HCT116 (cell line): ENCODE measurements around the gene ADCY6. TPM values are rescaled to one million over a fixed set of nuclear protein-coding genes. Genes with fewer than 3 reads are reported as not detected.

ENCODE experiments used
- ATAC-seq: fragments of 200-7000 bp; cut with Tn5 transposase; 2 replicates; pipeline ENCODE4 v1.9.1; 2020; ENCODE audit warnings: mild to moderate bottlenecking, moderate library complexity
- BruUV-seq: library from RNA; stranded (reverse); fragments of 400-500 nt; replicated peaks from 2 replicates; lab custom pipeline; 2021; lab: Mats Ljungman, UMichigan
- CTCF ChIA-PET: fragments of 300-600 bp; sonication (Branson Sonifier 250); formaldehyde crosslinking; loops from one replicate; lab custom pipeline; 2021; ENCODE audit warnings: antibody characterized with exemption; lab: Charles Lee
- POLR2A ChIA-PET: fragments of 300-600, 350-600 bp; sonication (Branson Sonifier 250); formaldehyde crosslinking; loops from one replicate; lab custom pipeline; 2021; ENCODE audit warnings: antibody characterized with exemption; lab: Charles Lee
- RAD21 ChIA-PET, 2 experiments: fragments of 300-600 bp; sonication (Branson Sonifier 250); formaldehyde crosslinking; loops; one replicate each; lab custom pipeline; 2023; ENCODE audit warnings: low total read pairs in 2 of 2; ENCODE audit not compliant: uncharacterized antibody in 2 of 2, unreplicated experiment in 2 of 2, low non-redundant PET in 1 of 2; lab: Charles Lee
- DNase-seq: peaks from one replicate; pipeline ENCODE4 v3.0.0-alpha.2; 2010; ENCODE audit warnings: low read depth, low spot score
- H2AFZ ChIP-seq: fragments of 200-600 bp; shearing (Covaris generic), sonication (generic); 2 replicates; pipeline ENCODE4 v1.6.1; 2017; ENCODE audit warnings: low read depth, mixed run types, mixed read lengths, antibody characterized with exemption, low read length; ENCODE audit not compliant: poor library complexity, severe bottlenecking
- H3K27ac ChIP-seq: 2 replicates; pipeline ENCODE4 v1.5.1; 2012; ENCODE audit warnings: low read depth, low read length
- H3K27me3 ChIP-seq: fragments of 200-600 bp; sonication (generic); 2 replicates; pipeline ENCODE4 v1.6.1; 2016; ENCODE audit warnings: mixed run types, low read length, mixed read lengths; ENCODE audit not compliant: insufficient read depth
- H3K36me3 ChIP-seq, 2 experiments: fragments of 200-500 bp in 1 of 2; fragments of 200-600 bp in 1 of 2; sonication (Bioruptor generic) in 1 of 2; sonication (generic) in 1 of 2; 2 replicates each; pipeline versions ENCODE4 v1.5.1 to v1.6.1; 2014 to 2016; ENCODE audit warnings: low read length in 2 of 2, inconsistent platforms in 1 of 2, mixed read lengths in 1 of 2, mixed run types in 1 of 2; ENCODE audit not compliant: insufficient read depth in 2 of 2, control insufficient read depth in 1 of 2
- H3K4me1 ChIP-seq, 2 experiments: fragments of 200-600 bp in 1 of 2; sonication (generic) in 1 of 2; 2 replicates each; pipeline versions ENCODE4 v1.5.1 to v1.6.1; 2012 to 2017; ENCODE audit warnings: low read length in 2 of 2, inconsistent platforms in 1 of 2, mild to moderate bottlenecking in 1 of 2, mixed read lengths in 1 of 2, mixed run types in 1 of 2, moderate library complexity in 1 of 2; ENCODE audit not compliant: insufficient read depth in 2 of 2, control insufficient read depth in 1 of 2
- H3K4me2 ChIP-seq: fragments of 200-600 bp; sonication (generic); 2 replicates; pipeline ENCODE4 v1.6.1; 2017; ENCODE audit warnings: mixed run types, low read length, mixed read lengths
- H3K4me3 ChIP-seq, 2 experiments: fragments of 200-600 bp in 1 of 2; sonication (generic) in 1 of 2; replicated peaks in 1 of 2; 2 replicates each; pipeline ENCODE4 v1.5.1; 2011 to 2016; ENCODE audit warnings: low read length in 2 of 2, control low read depth in 1 of 2, low read depth in 1 of 2, mild to moderate bottlenecking in 1 of 2, mixed read lengths in 1 of 2, mixed run types in 1 of 2
- H3K79me2 ChIP-seq: fragments of 200-600 bp; sonication (generic); 2 replicates; pipeline ENCODE4 v1.6.1; 2017; ENCODE audit warnings: mild to moderate bottlenecking, mixed run types, low read length, moderate library complexity, mixed read lengths; ENCODE audit not compliant: insufficient read depth
- H3K9ac ChIP-seq: fragments of 200-600 bp; sonication (generic); 2 replicates; pipeline ENCODE4 v1.6.1; 2016; ENCODE audit warnings: low read length, mixed read lengths
- H3K9me2 ChIP-seq: fragments of 200-600 bp; sonication (generic), shearing (Covaris generic); 2 replicates; pipeline ENCODE4 v1.6.1; 2017; ENCODE audit warnings: mixed run types, mild to moderate bottlenecking, moderate library complexity; ENCODE audit not compliant: insufficient read depth
- H3K9me3 ChIP-seq, 2 experiments: fragments of 200-500 bp in 1 of 2; fragments of 200-600 bp in 1 of 2; sonication (Bioruptor generic) in 1 of 2; sonication (generic) in 1 of 2; 2 replicates each; pipeline ENCODE4 v1.6.1; 2014 to 2017; ENCODE audit warnings: low read length in 2 of 2, mixed read lengths in 2 of 2, inconsistent platforms in 1 of 2, low read depth in 1 of 2, mild to moderate bottlenecking in 1 of 2, mixed run types in 1 of 2, moderate library complexity in 1 of 2; ENCODE audit not compliant: control insufficient read depth in 1 of 2, insufficient read depth in 1 of 2
- H4K20me1 ChIP-seq: fragments of 200-600 bp; sonication (generic), shearing (Covaris generic); 2 replicates; pipeline ENCODE4 v1.6.1; 2017; ENCODE audit warnings: mixed run types, mild to moderate bottlenecking, moderate library complexity; ENCODE audit not compliant: insufficient read depth
- CBX3 ChIP-seq: IDR thresholded peaks from 2 replicates; pipeline ENCODE4 v1.6.1; 2012; ENCODE audit warnings: low read depth
- CTCF ChIP-seq, 3 experiments: fragments of 200-600 bp in 1 of 3; sonication (generic) in 1 of 3; IDR thresholded peaks in 2 of 3; conservative IDR thresholded peaks in 1 of 3; 2 replicates each; pipeline ENCODE4 v1.5.1; 2012 to 2017; ENCODE audit warnings: low read depth in 2 of 3, low read length in 2 of 3, antibody characterized with exemption in 1 of 3, borderline replicate concordance in 1 of 3, control low read depth in 1 of 3, mild to moderate bottlenecking in 1 of 3, mixed read lengths in 1 of 3, mixed run types in 1 of 3, moderate library complexity in 1 of 3; ENCODE audit not compliant: insufficient read depth in 1 of 3
- EZH2 ChIP-seq: fragments of 200-600 bp; sonication (generic); IDR thresholded peaks from 2 replicates; pipeline ENCODE4 v1.6.1; 2017; ENCODE audit warnings: antibody characterized with exemption, mixed run types
- JUND ChIP-seq: IDR thresholded peaks from 2 replicates; pipeline ENCODE4 v1.6.1; 2012
- POLR2A ChIP-seq: IDR thresholded peaks from 2 replicates; pipeline ENCODE4 v1.7.0; 2011; ENCODE audit warnings: borderline replicate concordance; ENCODE audit not compliant: insufficient read depth, insufficient read length; ENCODE audit errors: extremely low read depth
- POLR2AphosphoS5 ChIP-seq: IDR thresholded peaks from 2 replicates; pipeline ENCODE4 v1.6.1; 2011; ENCODE audit warnings: mild to moderate bottlenecking, low read depth, low read length, moderate library complexity
- RAD21 ChIP-seq: IDR thresholded peaks from 2 replicates; pipeline ENCODE4 v1.6.1; 2012; ENCODE audit warnings: low read depth, mild to moderate bottlenecking
- TCF7L2 ChIP-seq: IDR thresholded peaks from 2 replicates; pipeline ENCODE4 v1.7.0; 2011; ENCODE audit warnings: borderline replicate concordance, inconsistent platforms; ENCODE audit not compliant: insufficient read depth, insufficient read length; ENCODE audit errors: extremely low read depth
- YY1 ChIP-seq: IDR thresholded peaks from 2 replicates; pipeline ENCODE4 v1.6.1; 2011; ENCODE audit warnings: low read length, low read depth, moderate library complexity, mild to moderate bottlenecking; ENCODE audit not compliant: insufficient replicate concordance; ENCODE audit errors: extremely low read depth
- ZNF274 ChIP-seq: fragments of 200-500 bp; sonication (Bioruptor generic); IDR thresholded peaks from 2 replicates; pipeline ENCODE4 v1.6.1; 2014; ENCODE audit warnings: mild to moderate bottlenecking, low read depth, low read length, inconsistent platforms
- intact Hi-C: fragments of 100-400 bp; cut with micrococcal nuclease; formaldehyde crosslinking; loops from 2 replicates; pipeline ENCODE4 v1.10.0; 2022
- total RNA-seq: library from RNA; stranded (reverse); gene quantifications from one replicate; pipeline ENCODE4 v1.2.1, GENCODE V29; 2021; ENCODE audit not compliant: unreplicated experiment
- TF ChIP-seq, protein P1 (sequence below): IDR thresholded peaks from 2 replicates; pipeline ENCODE4 v1.6.1; 2011; ENCODE audit warnings: mild to moderate bottlenecking, low read length, moderate library complexity; ENCODE audit not compliant: insufficient replicate concordance; ENCODE audit errors: extremely low read depth
- TF ChIP-seq, protein P2 (sequence below): IDR thresholded peaks from 2 replicates; pipeline ENCODE4 v1.6.1; 2012
- TF ChIP-seq, protein P3 (sequence below): IDR thresholded peaks from 2 replicates; pipeline ENCODE4 v1.6.1; 2012; ENCODE audit warnings: low read depth

ADCY6 gene
- total RNA-seq, 1 experiment from 2014 or later = 24.9 TPM

GRCh38 chr12:48824112-48824511 is 35.2 kb upstream of the ADCY6 start:
- Histone ChIP-seq H3K9me2 (no peaks in the 10 kb centered on the region), H3K4me2 (no peak overlapping the region), H2AFZ (no peak overlapping the region), H3K4me3 (no peak overlapping the region), H3K79me2 (no peaks in the 10 kb centered on the region), H3K27me3 (no peaks in the 10 kb centered on the region), H3K9me3 (no peaks in the 10 kb centered on the region), H3K4me1 (peaks cover 1 to 2% of the 10 kb centered on the region in 2 experiments; a peak in 2 of 4 replicates), H4K20me1 (no peaks in the 10 kb centered on the region), H3K9ac (no peak overlapping the region), H3K36me3 (peaks cover 4 to 15% of the 10 kb centered on the region in 2 experiments; a peak in 3 of 4 replicates), H3K27ac (no peak overlapping the region)
- BruUV-seq = no TSS peak
- DNase-seq (no peak), ATAC-seq (no peak)
- CTCF ChIA-PET = no interaction called here
- TF ChIP-seq, protein P1, sequence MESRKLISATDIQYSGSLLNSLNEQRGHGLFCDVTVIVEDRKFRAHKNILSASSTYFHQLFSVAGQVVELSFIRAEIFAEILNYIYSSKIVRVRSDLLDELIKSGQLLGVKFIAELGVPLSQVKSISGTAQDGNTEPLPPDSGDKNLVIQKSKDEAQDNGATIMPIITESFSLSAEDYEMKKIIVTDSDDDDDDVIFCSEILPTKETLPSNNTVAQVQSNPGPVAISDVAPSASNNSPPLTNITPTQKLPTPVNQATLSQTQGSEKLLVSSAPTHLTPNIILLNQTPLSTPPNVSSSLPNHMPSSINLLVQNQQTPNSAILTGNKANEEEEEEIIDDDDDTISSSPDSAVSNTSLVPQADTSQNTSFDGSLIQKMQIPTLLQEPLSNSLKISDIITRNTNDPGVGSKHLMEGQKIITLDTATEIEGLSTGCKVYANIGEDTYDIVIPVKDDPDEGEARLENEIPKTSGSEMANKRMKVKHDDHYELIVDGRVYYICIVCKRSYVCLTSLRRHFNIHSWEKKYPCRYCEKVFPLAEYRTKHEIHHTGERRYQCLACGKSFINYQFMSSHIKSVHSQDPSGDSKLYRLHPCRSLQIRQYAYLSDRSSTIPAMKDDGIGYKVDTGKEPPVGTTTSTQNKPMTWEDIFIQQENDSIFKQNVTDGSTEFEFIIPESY = no peak
- TF ChIP-seq, protein P2, sequence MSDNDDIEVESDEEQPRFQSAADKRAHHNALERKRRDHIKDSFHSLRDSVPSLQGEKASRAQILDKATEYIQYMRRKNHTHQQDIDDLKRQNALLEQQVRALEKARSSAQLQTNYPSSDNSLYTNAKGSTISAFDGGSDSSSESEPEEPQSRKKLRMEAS = no peak
- TF ChIP-seq, protein P3, sequence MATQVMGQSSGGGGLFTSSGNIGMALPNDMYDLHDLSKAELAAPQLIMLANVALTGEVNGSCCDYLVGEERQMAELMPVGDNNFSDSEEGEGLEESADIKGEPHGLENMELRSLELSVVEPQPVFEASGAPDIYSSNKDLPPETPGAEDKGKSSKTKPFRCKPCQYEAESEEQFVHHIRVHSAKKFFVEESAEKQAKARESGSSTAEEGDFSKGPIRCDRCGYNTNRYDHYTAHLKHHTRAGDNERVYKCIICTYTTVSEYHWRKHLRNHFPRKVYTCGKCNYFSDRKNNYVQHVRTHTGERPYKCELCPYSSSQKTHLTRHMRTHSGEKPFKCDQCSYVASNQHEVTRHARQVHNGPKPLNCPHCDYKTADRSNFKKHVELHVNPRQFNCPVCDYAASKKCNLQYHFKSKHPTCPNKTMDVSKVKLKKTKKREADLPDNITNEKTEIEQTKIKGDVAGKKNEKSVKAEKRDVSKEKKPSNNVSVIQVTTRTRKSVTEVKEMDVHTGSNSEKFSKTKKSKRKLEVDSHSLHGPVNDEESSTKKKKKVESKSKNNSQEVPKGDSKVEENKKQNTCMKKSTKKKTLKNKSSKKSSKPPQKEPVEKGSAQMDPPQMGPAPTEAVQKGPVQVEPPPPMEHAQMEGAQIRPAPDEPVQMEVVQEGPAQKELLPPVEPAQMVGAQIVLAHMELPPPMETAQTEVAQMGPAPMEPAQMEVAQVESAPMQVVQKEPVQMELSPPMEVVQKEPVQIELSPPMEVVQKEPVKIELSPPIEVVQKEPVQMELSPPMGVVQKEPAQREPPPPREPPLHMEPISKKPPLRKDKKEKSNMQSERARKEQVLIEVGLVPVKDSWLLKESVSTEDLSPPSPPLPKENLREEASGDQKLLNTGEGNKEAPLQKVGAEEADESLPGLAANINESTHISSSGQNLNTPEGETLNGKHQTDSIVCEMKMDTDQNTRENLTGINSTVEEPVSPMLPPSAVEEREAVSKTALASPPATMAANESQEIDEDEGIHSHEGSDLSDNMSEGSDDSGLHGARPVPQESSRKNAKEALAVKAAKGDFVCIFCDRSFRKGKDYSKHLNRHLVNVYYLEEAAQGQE = no peak
- TF ChIP-seq EZH2 = no peak
- no peak for TF ChIP-seq POLR2A
- TF ChIP-seq RAD21 = no peak
- TF ChIP-seq POLR2AphosphoS5 = no peak
- TF ChIP-seq TCF7L2 = no peak
- TF ChIP-seq YY1 = no peak
- no peak for TF ChIP-seq CTCF (IDR thresholded peaks at IDR 0.05 in 2 of 3, conservative IDR thresholded peaks at IDR 0.05 in 1 of 3; ENCODE audit: borderline replicate concordance in 1 of 3, insufficient read depth in 1 of 3, low read depth in 2 of 3, low read length in 2 of 3)
- no peak for TF ChIP-seq CBX3
- no peak for TF ChIP-seq ZNF274
- no peak for TF ChIP-seq JUND
- intact Hi-C loops = no loop called here
- POLR2A ChIA-PET = no interaction called here
- RAD21 ChIA-PET = no interaction called here
